Stomach (tissue), 9 donors: ENCODE measurements around the gene LSMEM2. TPM values are rescaled to one million over a fixed set of nuclear protein-coding genes. Genes with fewer than 3 reads are reported as not detected.

Experiments used
- DNase-seq, 2 donors: peaks; one replicate each; pipeline versions ENCODE4 v3.0.0 to v3.0.0-alpha.2; 2013 to 2019
- H3K27ac ChIP-seq, 5 donors: fragments of 200-600 bp in 4 of 5; sonication (generic) in 4 of 5; one replicate each; pipeline ENCODE4 v1.5.1; 2013 to 2019; ENCODE audit warnings: mild to moderate bottlenecking in 1 of 5, moderate library complexity in 1 of 5
- H3K27me3 ChIP-seq, 3 donors: fragments of 200-600 bp; sonication (generic); one replicate each; pipeline ENCODE4 v1.5.1; 2017 to 2019; ENCODE audit warnings: mixed run types in 1 of 3
- H3K36me3 ChIP-seq, 4 donors: fragments of 200-600 bp; sonication (generic); 1 replicate in 3 of 4; 2 replicates in 1 of 4; pipeline ENCODE4 v1.5.1; 2016 to 2019
- H3K4me1 ChIP-seq, 4 donors: fragments of 200-600 bp; sonication (generic); one replicate each; pipeline ENCODE4 v1.5.1; 2016 to 2019
- H3K4me3 ChIP-seq, 4 donors: fragments of 200-600 bp; sonication (generic) in 3 of 4; one replicate each; pipeline ENCODE4 v1.5.1; 2016 to 2019; ENCODE audit warnings: mild to moderate bottlenecking in 1 of 4
- H3K9me3 ChIP-seq, 4 donors: fragments of 200-600 bp; sonication (generic); one replicate each; pipeline ENCODE4 v1.5.1; 2016 to 2019
- CTCF ChIP-seq, 7 experiments: fragments of 450-650 bp in 4 of 7; fragments of 200-600 bp in 3 of 7; sonication (generic) in 3 of 7; IDR thresholded peaks; one replicate each; pipeline ENCODE4 v1.5.1; 2016 to 2019; ENCODE audit warnings: antibody characterized with exemption in 7 of 7, control low read depth in 2 of 7, mild to moderate bottlenecking in 1 of 7
- EP300 ChIP-seq: sonication (generic); formaldehyde crosslinking; IDR thresholded peaks from one replicate; pipeline ENCODE4 v1.6.1; 2017; ENCODE audit warnings: antibody characterized with exemption
- POLR2A ChIP-seq, 4 donors: fragments of 450-650 bp; IDR thresholded peaks; one replicate each; pipeline ENCODE4 v1.6.1; 2016; ENCODE audit warnings: antibody characterized with exemption in 4 of 4, control low read depth in 2 of 4, mild to moderate bottlenecking in 1 of 4, moderate library complexity in 1 of 4
- POLR2AphosphoS5 ChIP-seq, 3 donors: sonication (generic); formaldehyde crosslinking; IDR thresholded peaks; one replicate each; pipeline ENCODE4 v1.6.1; 2016; ENCODE audit warnings: antibody characterized with exemption in 3 of 3
- WGBS, 5 donors: extraction: QIAGEN DNeasy Blood & Tissue Kit in 3 of 5; methylation state at CpG; one replicate each; pipeline versions ENCODE4 v1.1.5 to v1.1.7; 2013 to 2018; 5-methylcytosine and 5-hydroxymethylcytosine counted together
- intact Hi-C: fragments of 100-400 bp; cut with DNase I; formaldehyde crosslinking; loops from one replicate; pipeline ENCODE4 v1.15.1; 2023; ENCODE audit warnings: low total_unique reads
- polyA plus RNA-seq, 3 donors: library from polyadenylated mRNA; stranded (reverse); fragments of 200-250 nt; gene quantifications; one replicate each; pipeline ENCODE4 v1.2.3, GENCODE V29; 2013
- total RNA-seq, 5 donors: library from RNA; depleted of rRNA; stranded (reverse); fragments of >200 nt; gene quantifications; one replicate each; pipeline versions ENCODE4 v1.1.0 to v1.2.3, GENCODE V29; 2014 to 2016
- donor health status: healthy with polysubstance abuse.
- donor health status: Bipolar disorder and iron deficiency.
- donor health status: healthy.

The LSMEM2 gene
- total and polyA plus RNA-seq, 8 donors = 0.31 to 0.58 TPM; not detected in 6

- peaks cover 7 to 14% (median 11%) of the 10 kb centered on the region in 4 donors for H3K36me3 ChIP-seq
- H3K27ac ChIP-seq = peak overlapping the region in 4 of 5 donors; percentile 17 to 98 (median 96)
- DNase-seq = no peak
- peaks cover 50 to 85% (median 66%) of the 10 kb centered on the region in 4 donors for H3K4me1 ChIP-seq
- intact Hi-C loops = no loop called here
- TF ChIP-seq EP300 (no peak), POLR2A (IDR thresholded peaks at IDR 0.05) (no peak), POLR2AphosphoS5 (IDR thresholded peaks at IDR 0.05) (no peak), CTCF (IDR thresholded peaks at IDR 0.05) (no peak)
- H3K4me3 ChIP-seq = no peak overlapping the region
- WGBS, 5 donors = 83 to 90% (median 85%) methylated on average over 7 of the region's 7 CpGs
- H3K27me3 ChIP-seq = peaks cover 0 to 6% (median 0%) of the 10 kb centered on the region in 3 donors
- no peaks in the 10 kb centered on the region for H3K9me3 ChIP-seq
Measured at GRCh38 chr3:50262778-50263177, 16.1 kb upstream of the LSMEM2 start.

GRCh38 chr3:50263478-50264382 is 15.2 kb upstream of the LSMEM2 start:
- no peak for DNase-seq
- TF ChIP-seq CTCF (IDR thresholded peaks at IDR 0.05) (no peak), POLR2AphosphoS5 (IDR thresholded peaks at IDR 0.05) (no peak), EP300 (no peak), POLR2A (IDR thresholded peaks at IDR 0.05) (no peak)
- H3K27ac ChIP-seq = peak overlapping the region; percentile 76 to 98 (median 95)
- peaks cover 0 to 6% (median 0%) of the 10 kb centered on the region in 3 donors for H3K27me3 ChIP-seq
- peaks cover 0 to 4% (median 2%) of the 10 kb centered on the region in 4 donors for H3K36me3 ChIP-seq
- WGBS, 5 donors = 49 to 62% (median 56%) methylated on average over 6 of the region's 6 CpGs
- intact Hi-C loops = no loop called here
- H3K9me3 ChIP-seq = no peaks in the 10 kb centered on the region
- H3K4me3 ChIP-seq = no peak overlapping the region
- H3K4me1 ChIP-seq = peaks cover 60 to 89% (median 75%) of the 10 kb centered on the region in 4 donors

GRCh38 chr3:50264383-50264963 is 14.4 kb upstream of the LSMEM2 start:
- 9 to 31% (median 15%) methylated on average over 5 to 7 of the region's 7 CpGs for WGBS, 5 donors
- Histone ChIP-seq H3K36me3 (no peaks in the 10 kb centered on the region), H3K9me3 (no peaks in the 10 kb centered on the region), H3K4me3 (no peak overlapping the region), H3K27ac (peak overlapping the region; percentile 88 to 98 (median 95)), H3K27me3 (peaks cover 0 to 6% (median 0%) of the 10 kb centered on the region in 3 donors), H3K4me1 (peaks cover 65 to 89% (median 78%) of the 10 kb centered on the region in 4 donors)
- TF ChIP-seq EP300 (no peak), CTCF (IDR thresholded peaks at IDR 0.05) (no peak), POLR2AphosphoS5 (IDR thresholded peaks at IDR 0.05) (peak in 1 of 3 donors; percentile 59), POLR2A (IDR thresholded peaks at IDR 0.05) (no peak)
- intact Hi-C loops = no loop called here
- DNase-seq = peak; percentile 65 to 97

GRCh38 chr3:50264964-50265485 is 13.9 kb upstream of the LSMEM2 start:
- intact Hi-C loops = no loop called here
- no peak overlapping the region for H3K4me3 ChIP-seq
- peak in 1 of 2 donors; percentile 76 for DNase-seq
- no peaks in the 10 kb centered on the region for H3K9me3 ChIP-seq
- WGBS, 5 donors = 48 to 62% (median 53%) methylated on average over 6 to 7 of the region's 7 CpGs
- no peaks in the 10 kb centered on the region for H3K36me3 ChIP-seq
- peaks cover 0 to 6% (median 0%) of the 10 kb centered on the region in 3 donors for H3K27me3 ChIP-seq
- TF ChIP-seq POLR2AphosphoS5 (IDR thresholded peaks at IDR 0.05) (peak in 1 of 3 donors; percentile 7), EP300 (no peak)
- peak overlapping the region; percentile 88 to 98 (median 95) for H3K27ac ChIP-seq
- peaks cover 64 to 90% (median 78%) of the 10 kb centered on the region in 4 donors for H3K4me1 ChIP-seq
